ENCODE results near the gene GHRHR.

Gene GHRHR

DNA sequence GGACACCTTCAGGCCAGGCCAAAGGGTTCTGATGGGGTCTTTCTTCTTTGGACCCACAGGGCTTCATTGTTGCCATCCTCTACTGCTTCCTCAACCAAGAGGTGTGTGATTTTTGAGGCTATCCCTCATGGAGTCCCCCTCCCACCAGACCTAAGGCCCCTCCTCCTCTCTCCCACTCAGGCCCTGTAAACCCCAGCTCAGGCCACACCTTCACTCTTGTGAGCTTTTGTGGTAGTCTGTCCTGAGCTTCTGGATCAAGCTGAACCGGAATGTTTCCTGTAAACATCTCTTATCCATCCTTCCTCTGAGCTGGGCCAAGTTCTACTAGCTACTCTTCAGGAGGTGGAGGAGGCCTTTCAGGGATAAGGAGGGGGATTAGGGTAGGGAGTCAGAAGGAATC lies 13.5 kb downstream of the GHRHR start:
- TF ChIP-seq, protein P1, sequence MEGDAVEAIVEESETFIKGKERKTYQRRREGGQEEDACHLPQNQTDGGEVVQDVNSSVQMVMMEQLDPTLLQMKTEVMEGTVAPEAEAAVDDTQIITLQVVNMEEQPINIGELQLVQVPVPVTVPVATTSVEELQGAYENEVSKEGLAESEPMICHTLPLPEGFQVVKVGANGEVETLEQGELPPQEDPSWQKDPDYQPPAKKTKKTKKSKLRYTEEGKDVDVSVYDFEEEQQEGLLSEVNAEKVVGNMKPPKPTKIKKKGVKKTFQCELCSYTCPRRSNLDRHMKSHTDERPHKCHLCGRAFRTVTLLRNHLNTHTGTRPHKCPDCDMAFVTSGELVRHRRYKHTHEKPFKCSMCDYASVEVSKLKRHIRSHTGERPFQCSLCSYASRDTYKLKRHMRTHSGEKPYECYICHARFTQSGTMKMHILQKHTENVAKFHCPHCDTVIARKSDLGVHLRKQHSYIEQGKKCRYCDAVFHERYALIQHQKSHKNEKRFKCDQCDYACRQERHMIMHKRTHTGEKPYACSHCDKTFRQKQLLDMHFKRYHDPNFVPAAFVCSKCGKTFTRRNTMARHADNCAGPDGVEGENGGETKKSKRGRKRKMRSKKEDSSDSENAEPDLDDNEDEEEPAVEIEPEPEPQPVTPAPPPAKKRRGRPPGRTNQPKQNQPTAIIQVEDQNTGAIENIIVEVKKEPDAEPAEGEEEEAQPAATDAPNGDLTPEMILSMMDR (IDR thresholded peaks at IDR 0.05; ENCODE audit: low read depth, low read length, missing control alignments), result no peak
- no peak for DNase-seq (ENCODE audit: low read depth)
- H3K4me3 ChIP-seq (ENCODE audit: low read depth, low read length), result no peak overlapping the region

DNA sequence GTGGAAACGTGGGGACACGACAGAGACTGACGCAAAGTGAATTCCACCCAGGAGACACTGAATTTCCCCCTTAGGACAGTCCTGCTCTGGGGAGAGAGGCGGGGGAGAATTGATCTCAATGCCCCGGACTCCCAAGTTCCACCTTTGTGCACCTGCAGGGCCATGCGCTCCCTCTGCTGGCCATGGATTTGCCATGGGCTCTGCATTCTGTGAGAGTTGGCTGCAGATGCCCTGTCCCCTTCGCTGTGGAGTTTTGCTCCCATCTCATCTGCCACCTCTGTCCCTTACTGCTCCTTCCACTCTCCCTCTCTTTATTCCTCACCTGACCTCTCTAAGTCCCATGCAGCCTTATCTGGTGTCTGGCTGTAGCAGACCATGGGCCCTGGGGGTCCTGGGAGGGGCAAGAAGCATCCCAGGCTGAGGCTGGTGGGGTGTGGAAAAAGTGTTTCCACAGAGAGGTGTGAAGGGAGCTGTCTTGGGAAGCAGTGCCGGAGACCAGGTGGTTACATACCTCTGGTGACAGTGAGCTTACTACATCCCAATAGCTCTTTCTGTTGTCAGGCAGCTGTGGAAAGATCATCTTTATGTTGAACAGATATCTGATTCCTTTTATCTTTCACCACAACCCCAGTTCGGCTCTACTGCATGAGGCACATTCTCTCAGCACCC lies 14.3 kb downstream of the GHRHR start:
- H3K4me3 ChIP-seq (ENCODE audit: low read depth, low read length), result no peak overlapping the region
- no peak for DNase-seq (ENCODE audit: low read depth)
- TF ChIP-seq, protein P1 (IDR thresholded peaks at IDR 0.05; ENCODE audit: low read depth, low read length, missing control alignments), result peak; percentile 43

DNA sequence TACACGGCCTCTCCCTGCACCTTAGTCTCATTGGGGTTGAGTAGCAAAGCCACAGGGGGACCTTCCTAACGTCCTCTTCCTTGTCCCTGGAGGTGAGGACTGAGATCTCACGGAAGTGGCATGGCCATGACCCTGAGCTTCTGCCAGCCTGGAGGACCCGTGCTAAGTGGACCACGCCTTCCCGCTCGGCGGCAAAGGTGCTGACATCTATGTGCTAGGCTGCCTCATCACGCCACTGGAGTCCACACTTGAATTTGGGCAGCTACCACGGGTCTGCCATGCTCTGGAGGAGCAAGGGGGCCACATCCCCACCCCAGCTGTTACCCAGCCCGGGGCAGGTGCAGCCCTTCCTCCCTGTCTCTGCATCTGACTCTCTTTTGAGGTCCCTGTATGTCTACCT lies 15.3 kb downstream of the GHRHR start:
- H3K4me3 ChIP-seq (ENCODE audit: low read depth, low read length), result no peak overlapping the region

DNA sequence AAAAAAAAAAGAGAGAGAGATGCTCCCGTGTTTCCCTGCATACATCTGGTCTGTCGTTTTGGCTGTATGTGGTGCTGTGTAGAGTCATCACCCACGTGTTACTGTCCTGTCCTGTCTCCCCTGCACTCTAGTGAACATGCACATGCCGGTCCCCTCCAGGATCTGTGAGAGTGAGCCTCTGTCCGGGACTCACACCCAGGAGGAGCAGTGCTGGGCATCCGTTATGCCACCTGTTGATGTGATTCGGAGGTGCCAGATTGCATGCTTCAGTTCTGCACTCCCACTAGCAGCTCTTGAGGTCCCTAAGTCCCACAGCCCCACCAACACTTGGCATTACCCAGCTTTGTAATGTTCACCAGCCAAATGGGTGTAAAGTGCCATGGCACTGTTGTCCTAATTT lies 16.4 kb downstream of the GHRHR start:
- no peak overlapping the region for H3K4me3 ChIP-seq (ENCODE audit: low read depth, low read length)
- TF ChIP-seq, protein P1 (IDR thresholded peaks at IDR 0.05; ENCODE audit: low read depth, low read length, missing control alignments), result no peak
- no peak for DNase-seq (ENCODE audit: low read depth)

More for the DNA sequence above, 15.3 kb downstream of the GHRHR start:
- TF ChIP-seq, protein P1 (IDR thresholded peaks at IDR 0.05; ENCODE audit: low read depth, low read length, missing control alignments), result no peak
- DNase-seq (ENCODE audit: low read depth), result no peak

DNA sequence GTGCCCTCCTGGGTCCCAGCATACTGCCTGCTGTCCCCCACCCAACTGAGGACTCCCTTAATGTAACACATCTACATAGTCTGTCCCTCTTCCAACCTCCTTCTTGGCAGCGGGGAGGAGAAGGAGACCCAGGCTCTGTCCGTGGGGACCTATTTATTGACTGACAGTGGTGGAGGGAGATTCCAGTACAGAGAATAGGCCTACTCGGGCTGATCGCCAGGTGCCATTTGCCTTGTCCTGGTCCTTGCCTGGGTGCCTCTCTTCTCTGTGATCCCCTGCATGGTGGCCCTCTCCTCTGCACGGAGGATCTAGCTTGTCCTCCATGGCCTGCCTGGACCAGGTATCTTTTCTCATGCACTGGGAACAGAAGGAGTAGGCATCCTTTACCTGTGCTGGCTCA lies 17.0 kb downstream of the GHRHR start:
- DNase-seq (ENCODE audit: low read depth), result no peak
- TF ChIP-seq, protein P1 (IDR thresholded peaks at IDR 0.05; ENCODE audit: low read depth, low read length, missing control alignments), result no peak

DNA sequence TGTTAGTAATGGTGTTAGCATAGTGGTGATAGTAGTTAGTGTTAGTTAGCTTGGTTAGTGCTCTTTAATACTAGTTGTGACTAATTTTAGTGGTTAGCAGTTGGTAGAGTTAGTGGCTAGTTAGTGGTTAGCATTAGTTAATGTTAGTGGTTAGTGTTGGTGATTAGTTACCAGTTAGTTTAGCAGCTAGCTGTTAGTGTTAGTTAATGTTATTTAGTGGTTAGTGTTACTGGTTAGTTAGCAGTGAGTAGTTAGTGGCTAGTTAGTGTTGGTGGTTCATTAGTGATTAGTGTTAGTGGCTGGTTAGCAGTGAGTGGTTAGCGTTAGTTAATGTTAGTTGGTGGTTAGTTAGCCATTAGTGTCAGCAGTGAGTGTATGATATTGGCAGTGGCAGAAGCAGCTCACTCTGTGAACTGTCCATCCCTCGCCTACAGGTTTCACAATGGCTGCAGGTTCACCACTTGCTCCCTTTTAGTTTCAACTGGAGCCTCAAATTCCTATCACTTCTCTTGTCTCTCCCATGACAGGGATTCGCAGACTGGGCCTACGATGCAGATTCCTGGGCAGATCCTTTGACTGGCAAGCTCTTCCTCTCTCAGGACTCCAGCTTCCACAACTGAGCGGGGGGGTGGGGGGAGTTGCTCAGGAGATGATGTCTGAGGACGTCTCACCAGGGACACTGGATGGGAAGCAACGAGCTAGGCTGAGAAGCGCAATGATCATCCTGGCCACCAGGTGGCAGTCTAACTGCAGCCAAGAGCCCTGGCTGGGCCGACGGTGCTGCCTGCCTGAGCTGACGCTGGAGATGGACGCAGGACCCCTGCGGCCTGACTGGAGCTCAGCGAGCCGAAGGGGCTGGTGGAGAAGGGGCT lies 19.5 kb downstream of the GHRHR start:
- DNase-seq (ENCODE audit: low read depth), result peak; percentile 29
- TF ChIP-seq, protein P1 (IDR thresholded peaks at IDR 0.05; ENCODE audit: low read depth, low read length, missing control alignments), result peak; percentile 99
- no peak overlapping the region for H3K4me3 ChIP-seq (ENCODE audit: low read depth, low read length)

More for the DNA sequence above, 17.0 kb downstream of the GHRHR start:
- H3K4me3 ChIP-seq (ENCODE audit: low read depth, low read length), result no peak overlapping the region
